GM21619 (cell line): Measurements from ENCODE around the gene LPXN.

Experiments
- ATAC-seq: cut with Tn5 transposase; IDR thresholded peaks from one replicate; pipeline ENCODE4 v1.9.1; 2021; ENCODE audit not compliant: unreplicated experiment

The LPXN gene

GRCh38 chr11:58525037-58525614 lies 50.5 kb downstream of the LPXN start:
- ATAC-seq: peak; percentile 84

DNA sequence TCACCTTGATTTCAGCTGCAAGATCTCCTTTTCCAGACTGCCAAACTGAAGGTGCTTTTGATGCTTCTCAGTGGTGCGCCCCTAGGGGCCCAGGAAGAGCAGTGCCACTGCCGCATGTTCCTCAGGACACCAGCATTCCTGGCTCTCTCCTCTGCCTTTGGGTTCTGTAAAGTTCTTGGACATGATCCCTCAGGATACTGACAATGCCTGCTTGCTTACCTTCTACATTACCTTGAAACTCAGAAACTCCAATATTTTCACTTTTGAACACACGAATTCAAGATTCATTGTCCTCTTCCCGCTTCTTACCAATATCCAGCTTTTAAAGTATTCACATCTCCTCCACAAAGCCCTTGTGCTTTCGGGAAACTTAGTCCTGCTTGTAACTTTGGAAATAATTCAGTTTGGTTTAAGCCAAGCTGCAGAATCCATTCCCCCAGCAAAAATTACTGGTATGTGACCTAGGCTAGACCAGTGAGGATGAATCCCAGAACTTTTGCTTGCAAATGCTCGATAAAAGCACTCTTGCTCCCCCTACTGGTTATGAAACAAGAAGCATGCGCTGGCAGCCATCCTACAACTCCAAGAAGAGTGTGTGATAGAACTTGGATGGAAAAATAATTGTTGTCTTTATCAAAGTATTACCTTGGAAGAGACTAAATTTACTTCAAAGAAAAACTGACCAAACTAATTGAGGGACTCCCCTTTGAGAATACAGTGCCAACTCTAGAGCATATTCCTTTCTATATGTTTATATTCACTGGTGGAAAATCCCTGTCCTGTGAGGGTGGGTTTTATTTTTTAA lies 51.2 kb downstream of the LPXN start:
- peak; percentile 29 for ATAC-seq

- ATAC-seq: peak; percentile 58
These were observed 61.8 kb downstream of the LPXN start for GRCh38 chr11:58513747-58514367.

- no peak for ATAC-seq
These were observed 64.0 kb downstream of the LPXN start for GRCh38 chr11:58511636-58512035.

DNA sequence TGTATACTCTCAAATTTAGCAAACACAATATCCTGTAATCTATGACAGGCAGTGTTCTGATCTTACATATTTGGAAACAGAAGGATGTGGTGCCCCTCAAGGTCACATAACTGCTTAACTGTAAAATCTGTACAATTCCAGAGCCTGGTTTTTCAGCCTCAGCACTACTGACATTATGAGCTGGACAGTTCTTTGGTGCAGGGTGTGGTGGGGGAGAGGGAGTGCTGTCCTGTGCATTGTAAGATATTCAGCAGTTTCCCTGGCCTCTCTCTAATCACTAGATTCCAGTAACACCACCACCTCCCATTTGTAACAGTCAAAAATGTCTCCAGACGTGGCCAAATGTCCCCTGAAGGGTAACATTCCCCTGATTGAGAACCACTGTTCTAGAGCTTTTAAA lies 65.9 kb downstream of the LPXN start:
- no peak for ATAC-seq

- ATAC-seq: no peak
These were observed 66.8 kb downstream of the LPXN start for GRCh38 chr11:58508814-58509213.

DNA sequence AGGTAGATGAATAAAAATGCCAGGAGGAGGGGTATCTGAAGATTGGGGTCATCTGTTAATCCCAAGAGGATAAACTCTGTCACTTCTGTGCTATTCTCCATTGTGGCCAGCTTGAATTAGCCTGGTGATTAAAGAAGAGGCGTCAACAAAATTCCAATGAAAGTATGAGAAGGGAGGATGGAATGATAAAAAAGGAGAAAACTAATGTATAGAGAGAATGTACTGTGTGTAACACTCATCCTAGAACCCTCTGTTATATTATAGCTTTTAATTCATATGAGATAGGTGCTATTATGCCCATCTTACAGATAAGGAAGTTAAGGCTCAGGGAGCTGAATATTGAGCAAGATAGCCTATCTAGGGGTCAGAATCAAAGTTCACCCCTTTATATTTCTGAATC lies 67.7 kb downstream of the LPXN start, which contains the start of gene OR5B21:
TSS of gene OR5B21 (minus strand) at position 101 of the 400 bp plus-strand sequence. CDS start at position 101, 0 bp downstream.
- no peak for ATAC-seq

DNA sequence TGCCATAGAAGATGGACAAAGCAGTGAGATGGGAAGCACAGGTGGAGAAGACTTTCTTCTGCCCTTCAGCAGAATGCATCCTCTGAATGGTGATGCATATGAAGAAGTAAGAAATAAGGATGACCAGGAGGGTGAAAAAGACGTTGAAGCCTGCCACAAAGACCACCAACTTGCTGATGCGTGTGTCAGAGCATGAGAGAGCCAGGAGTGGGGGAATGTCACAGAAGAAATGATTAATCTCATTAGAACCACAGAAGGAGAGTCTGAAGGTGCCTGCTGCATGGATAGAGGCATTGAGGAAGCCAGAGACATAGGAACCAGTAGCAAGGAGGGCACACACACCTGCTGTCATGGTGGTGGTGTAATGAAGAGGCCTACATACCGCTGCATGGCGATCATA lies 68.3 kb downstream of the LPXN start:
- ATAC-seq: no peak

DNA sequence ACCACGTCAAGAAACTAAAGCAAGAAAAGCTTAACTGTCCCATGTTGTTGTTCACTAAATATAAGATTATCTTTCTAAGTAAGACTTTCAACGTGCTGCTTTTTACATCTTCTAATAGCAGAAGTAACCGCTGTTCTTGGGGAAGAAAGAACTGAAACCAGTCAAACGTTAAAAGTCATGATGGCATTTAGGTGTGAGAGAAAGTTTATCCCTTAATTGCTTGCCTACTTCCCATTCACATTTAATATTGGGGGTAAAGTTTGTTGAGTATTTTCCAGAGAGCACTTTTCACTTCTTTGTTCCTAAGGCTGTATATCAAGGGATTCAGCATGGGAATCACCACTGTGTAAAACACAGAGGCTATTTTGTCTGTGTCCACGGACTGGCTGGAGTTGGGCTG lies 68.7 kb downstream of the LPXN start:
- no peak for ATAC-seq

DNA sequence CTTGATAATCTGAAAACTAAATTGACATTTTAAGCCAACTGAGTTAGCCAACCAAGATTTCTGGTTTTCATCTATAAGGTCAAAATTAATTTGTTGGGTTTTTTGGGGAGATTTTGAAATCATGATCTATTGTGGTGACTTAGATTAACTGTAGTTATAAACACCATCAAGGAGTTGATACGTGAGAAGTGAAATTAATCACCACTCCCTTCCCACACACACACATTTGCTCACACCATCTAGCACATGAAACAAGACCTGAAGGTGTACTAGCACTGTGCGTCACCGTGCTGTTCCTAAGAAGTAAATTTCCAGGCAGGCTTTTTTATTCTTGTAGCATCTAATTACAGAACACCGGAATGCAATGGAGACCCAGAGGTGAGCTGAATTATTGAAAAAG lies 69.8 kb downstream of the LPXN start:
- no peak for ATAC-seq

DNA sequence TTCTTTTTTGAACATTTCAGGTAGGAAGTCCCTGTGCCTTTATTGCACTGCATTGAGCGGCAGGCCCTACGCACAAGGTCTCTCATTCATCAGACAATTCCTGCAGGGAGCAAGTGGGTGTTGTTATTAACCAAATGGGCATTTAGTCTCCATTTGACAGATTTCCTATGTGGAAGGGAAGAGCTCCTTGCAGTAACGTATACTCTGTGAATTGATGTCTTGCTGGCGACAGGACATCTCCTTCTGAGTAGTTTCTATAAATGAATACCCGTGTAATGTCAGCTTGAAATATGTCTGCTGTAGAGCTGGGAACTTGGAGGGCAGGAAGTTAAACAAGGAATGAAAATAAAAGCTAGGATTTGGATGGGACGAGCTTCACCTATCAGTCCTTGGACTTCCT lies 71.4 kb downstream of the LPXN start:
- no peak for ATAC-seq

DNA sequence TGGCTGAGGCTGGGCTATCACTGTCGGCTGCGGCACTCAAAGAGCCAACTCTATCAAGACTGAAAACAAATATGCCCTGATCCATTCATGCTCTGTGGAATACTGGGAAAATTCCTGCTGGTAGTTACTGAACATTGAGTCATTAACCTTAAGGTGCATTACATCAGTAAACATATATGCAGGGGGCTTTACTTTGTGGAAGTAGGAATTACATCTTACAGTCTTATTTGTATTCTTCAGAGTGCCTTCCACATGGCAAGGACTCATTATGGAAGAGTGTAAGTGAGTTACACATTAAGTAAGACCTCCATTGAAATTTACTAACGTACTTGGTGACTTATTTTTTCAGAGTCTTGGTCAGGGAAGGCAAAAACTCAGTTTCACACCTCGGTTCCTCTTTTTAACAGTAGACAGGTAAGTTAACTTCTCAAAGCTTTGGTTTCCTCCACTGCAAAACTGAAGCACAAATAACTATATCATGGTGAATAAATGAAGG lies 72.2 kb downstream of the LPXN start:
- peak; percentile 96 for ATAC-seq

DNA sequence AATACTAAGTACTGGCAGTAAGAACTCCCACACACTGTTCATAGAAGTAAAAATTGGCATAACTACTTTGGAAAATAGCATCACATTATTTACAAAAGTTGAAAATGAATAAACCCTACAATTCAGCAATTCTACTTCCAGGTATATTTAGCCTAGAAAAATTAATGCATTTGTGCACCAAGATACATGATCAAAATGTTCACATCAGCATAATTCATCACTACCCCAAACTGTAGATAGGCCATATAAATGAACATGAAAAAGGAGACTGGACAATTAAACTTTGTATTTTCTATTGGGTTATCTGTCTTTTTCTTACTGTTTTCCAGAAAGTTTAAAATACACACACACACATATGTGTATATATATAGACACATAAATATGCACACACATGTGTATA lies 73.7 kb downstream of the LPXN start:
- no peak for ATAC-seq

DNA sequence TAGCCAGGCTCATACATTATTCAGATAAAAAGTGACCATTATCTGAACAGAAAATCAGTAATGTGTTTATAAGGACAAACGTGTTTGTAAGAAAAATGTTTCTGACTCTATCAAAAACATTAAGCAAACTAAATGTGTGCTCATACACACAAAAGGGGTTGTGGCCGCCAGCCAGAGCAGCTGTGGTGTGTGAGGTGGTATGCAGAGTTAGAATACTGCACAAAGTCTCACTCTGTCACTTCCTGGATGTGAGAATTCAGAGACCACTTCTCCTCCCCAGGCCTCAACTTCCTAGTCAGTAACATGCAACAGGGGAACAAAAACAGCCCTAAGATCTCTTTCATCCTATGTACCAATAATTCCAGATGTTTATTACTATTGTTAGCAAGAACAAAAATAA lies 77.2 kb downstream of the LPXN start:
- ATAC-seq: no peak

GRCh38 chr11:58497951-58498350 lies 77.7 kb downstream of the LPXN start:
- no peak for ATAC-seq

DNA sequence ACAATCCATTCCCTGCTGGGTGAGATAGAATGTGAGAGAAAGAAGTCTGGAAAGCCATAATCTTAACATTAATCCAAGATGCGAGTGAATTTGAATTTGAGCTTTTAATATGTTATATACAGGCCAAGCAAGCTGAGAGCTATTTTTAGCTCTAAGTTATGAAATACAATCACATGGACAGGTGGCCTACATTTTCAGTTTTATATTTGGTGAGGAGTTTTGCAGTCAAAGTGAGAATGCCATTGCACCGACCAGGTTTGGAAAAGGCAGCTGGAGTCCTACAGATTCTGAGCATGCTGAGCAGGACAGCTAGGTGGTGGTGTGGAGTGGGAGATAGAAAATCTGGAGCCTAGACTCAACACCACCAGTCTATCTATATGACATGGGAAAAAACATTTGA lies 79.8 kb downstream of the LPXN start:
- no peak for ATAC-seq

- ATAC-seq: no peak
These were observed 81.6 kb downstream of the LPXN start for GRCh38 chr11:58494101-58494500.

GRCh38 chr11:58493676-58494075 lies 82.0 kb downstream of the LPXN start:
- ATAC-seq: no peak

GRCh38 chr11:58490827-58491226 lies 84.8 kb downstream of the LPXN start:
- no peak for ATAC-seq

- no peak for ATAC-seq
These were observed 88.5 kb downstream of the LPXN start for GRCh38 chr11:58487170-58487569.

GRCh38 chr11:58485961-58486360 lies 89.7 kb downstream of the LPXN start:
- no peak for ATAC-seq
